Activated naive CD4-positive, alpha-beta T cell treated with anti-CD3 and anti-CD28 coated beads for 36 hours (primary cell): ENCODE data around the gene OR51E1. TPM values are rescaled to one million over a fixed set of nuclear protein-coding genes. Genes with fewer than 3 reads are reported as not detected.
A peak's percentile ranks its signal among the peaks of the same experiment; 100 is the strongest.

Source experiments
- CTCF ChIA-PET: fragments of 350-600 bp; sonication (Branson Sonifier 250); formaldehyde crosslinking; loops from one replicate; lab custom pipeline; 2021; ENCODE audit warnings: antibody characterized with exemption; lab: Charles Lee
- DNase-seq: peaks from one replicate; pipeline ENCODE4 v3.0.0-alpha.2; 2020
- H3K27ac Mint-ChIP-seq: one replicate; pipeline ENCODE4 v1.8.0; 2021; ENCODE audit warnings: mild to moderate bottlenecking, mixed read lengths
- H3K27me3 Mint-ChIP-seq: one replicate; pipeline ENCODE4 v1.8.0; 2021; ENCODE audit warnings: low read depth, mixed read lengths
- H3K36me3 Mint-ChIP-seq: one replicate; pipeline ENCODE4 v1.8.0; 2021; ENCODE audit warnings: low read depth, mixed read lengths
- H3K4me1 Mint-ChIP-seq: one replicate; pipeline ENCODE4 v1.8.0; 2021; ENCODE audit warnings: low read depth, mixed read lengths
- H3K4me3 Mint-ChIP-seq: one replicate; pipeline ENCODE4 v1.8.0; 2021; ENCODE audit warnings: mild to moderate bottlenecking, moderate library complexity, mixed read lengths
- H3K9me3 Mint-ChIP-seq: one replicate; pipeline ENCODE4 v1.8.0; 2021; ENCODE audit warnings: mixed read lengths
- intact Hi-C: fragments of 100-400 bp; cut with micrococcal nuclease; formaldehyde crosslinking; loops from one replicate; pipeline ENCODE4 v1.15.1; 2023
- total RNA-seq, 2 experiments: library from RNA; stranded (reverse); gene quantifications; one replicate each; pipeline ENCODE4 v1.2.3, GENCODE V29; 2021

OR51E1 gene
- total RNA-seq, 2 experiments from 2014 or later, result not detected

- intact Hi-C loops, result loop anchor here (2.0 kb wide), 3 partner anchors 745 to 1255 kb away; partner anchors contain the start of gene OR52N2
- Mint-ChIP-seq H3K27me3 (peaks cover 5% of the 10 kb centered on the region), H3K36me3 (no peaks in the 10 kb centered on the region), H3K9me3 (no peaks in the 10 kb centered on the region), H3K4me3 (no peak overlapping the region), H3K4me1 (no peaks in the 10 kb centered on the region), H3K27ac (no peak overlapping the region)
- no peak for DNase-seq
- CTCF ChIA-PET, result interaction anchor here (0.5 to 3.1 kb wide), 12 partner anchors 10 to 258 kb away, joined by 3 to 47 read pairs (median 4); no protein-coding TSS in a partner anchor
Measured at GRCh38 chr11:4636136-4636535, 7.6 kb upstream of the OR51E1 start.

GRCh38 chr11:4636962-4637661, 6.7 kb upstream of the OR51E1 start, which contains the start of gene OR51D1:
OR51D1 (plus strand) TSS chr11:4637477; CDS start chr11:4639791, 2,314 bp downstream.
- H3K9me3 Mint-ChIP-seq, result no peaks in the 10 kb centered on the region
- H3K27me3 Mint-ChIP-seq, result peaks cover 2% of the 10 kb centered on the region
- no peak within 1 kb of the TSS for H3K4me3 Mint-ChIP-seq
- CTCF ChIA-PET, result interaction anchor here (0.5 to 3.1 kb wide), 25 partner anchors 8 to 452 kb away, joined by 3 to 47 read pairs (median 3); no protein-coding TSS in a partner anchor
- no peaks in the 10 kb centered on the region for H3K4me1 Mint-ChIP-seq
- intact Hi-C loops, result loop anchor here (1.0 to 2.0 kb wide), 7 partner anchors 189 to 1254 kb away; partner anchors contain the start of gene OR52N2
- DNase-seq, result peak; percentile 81
- H3K27ac Mint-ChIP-seq, result no peak within 1 kb of the TSS
- no peaks in the 10 kb centered on the region for H3K36me3 Mint-ChIP-seq

GRCh38 chr11:4637662-4638047, 6.1 kb upstream of the OR51E1 start:
- Mint-ChIP-seq H3K4me1 (no peaks in the 10 kb centered on the region), H3K36me3 (no peaks in the 10 kb centered on the region), H3K9me3 (no peaks in the 10 kb centered on the region), H3K27me3 (peaks cover 2% of the 10 kb centered on the region), H3K27ac (no peak overlapping the region), H3K4me3 (no peak overlapping the region)
- intact Hi-C loops, result loop anchor here (1.0 to 2.0 kb wide), 7 partner anchors 189 to 1253 kb away; partner anchors contain the start of gene OR52N2
- CTCF ChIA-PET, result interaction anchor here (0.6 to 3.1 kb wide), 17 partner anchors 8 to 451 kb away, joined by 3 to 47 read pairs (median 4); no protein-coding TSS in a partner anchor
- DNase-seq, result no peak

DNA sequence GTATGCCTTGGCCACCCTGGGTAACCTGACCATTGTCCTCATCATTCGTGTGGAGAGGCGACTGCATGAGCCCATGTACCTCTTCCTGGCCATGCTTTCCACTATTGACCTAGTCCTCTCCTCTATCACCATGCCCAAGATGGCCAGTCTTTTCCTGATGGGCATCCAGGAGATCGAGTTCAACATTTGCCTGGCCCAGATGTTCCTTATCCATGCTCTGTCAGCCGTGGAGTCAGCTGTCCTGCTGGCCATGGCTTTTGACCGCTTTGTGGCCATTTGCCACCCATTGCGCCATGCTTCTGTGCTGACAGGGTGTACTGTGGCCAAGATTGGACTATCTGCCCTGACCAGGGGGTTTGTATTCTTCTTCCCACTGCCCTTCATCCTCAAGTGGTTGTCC, 3.9 kb upstream of the OR51E1 start:
- Mint-ChIP-seq H3K27me3 (peaks cover 5% of the 10 kb centered on the region), H3K4me1 (no peaks in the 10 kb centered on the region), H3K9me3 (no peaks in the 10 kb centered on the region), H3K27ac (no peak overlapping the region), H3K36me3 (no peaks in the 10 kb centered on the region), H3K4me3 (no peak overlapping the region)
- intact Hi-C loops, result no loop called here
- DNase-seq, result no peak
- CTCF ChIA-PET, result no interaction called here

GRCh38 chr11:4641501-4641900, 2.3 kb upstream of the OR51E1 start:
- Mint-ChIP-seq H3K36me3 (no peaks in the 10 kb centered on the region), H3K27me3 (peaks cover 5% of the 10 kb centered on the region), H3K9me3 (no peaks in the 10 kb centered on the region), H3K27ac (no peak overlapping the region), H3K4me3 (no peak overlapping the region), H3K4me1 (no peaks in the 10 kb centered on the region)
- no peak for DNase-seq
- CTCF ChIA-PET, result no interaction called here
- intact Hi-C loops, result no loop called here

DNA sequence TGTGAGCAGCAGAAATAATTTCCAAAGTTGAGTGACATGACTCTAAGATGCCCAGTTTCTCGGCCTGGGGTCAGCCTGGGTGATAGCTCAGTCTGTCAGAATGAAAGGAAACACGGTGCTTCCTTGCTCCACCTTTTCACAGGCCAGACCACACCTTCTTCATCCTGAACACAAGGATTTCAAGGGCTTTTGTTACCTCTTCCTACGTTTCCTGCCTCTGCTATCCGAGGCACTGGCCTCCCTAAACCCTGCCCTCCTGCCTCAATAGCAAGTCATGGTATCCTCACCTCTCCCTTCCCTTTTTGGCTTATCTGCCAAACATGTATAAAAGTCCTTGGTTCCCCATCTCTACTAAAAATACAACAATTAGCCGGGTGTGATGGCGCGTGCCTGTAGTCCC, 1.7 kb upstream of the OR51E1 start:
- Mint-ChIP-seq H3K36me3 (no peaks in the 10 kb centered on the region), H3K4me1 (no peaks in the 10 kb centered on the region), H3K4me3 (no peak overlapping the region), H3K27ac (no peak overlapping the region), H3K9me3 (no peaks in the 10 kb centered on the region), H3K27me3 (peaks cover 5% of the 10 kb centered on the region)
- no peak for DNase-seq
- CTCF ChIA-PET, result no interaction called here
- intact Hi-C loops, result no loop called here

- H3K36me3 Mint-ChIP-seq, result no peaks in the 10 kb centered on the region
- H3K9me3 Mint-ChIP-seq, result no peaks in the 10 kb centered on the region
- CTCF ChIA-PET, result no interaction called here
- no peaks in the 10 kb centered on the region for H3K4me1 Mint-ChIP-seq
- intact Hi-C loops, result no loop called here
- no peak overlapping the region for H3K4me3 Mint-ChIP-seq
- H3K27ac Mint-ChIP-seq, result no peak overlapping the region
- H3K27me3 Mint-ChIP-seq, result peaks cover 5% of the 10 kb centered on the region
- DNase-seq, result no peak
Measured at GRCh38 chr11:4643076-4643475, 706 bp upstream of the OR51E1 start.

GRCh38 chr11:4644233-4644632, 451 bp downstream of the OR51E1 start:
- intact Hi-C loops, result no loop called here
- Mint-ChIP-seq H3K4me1 (no peaks in the 10 kb centered on the region), H3K27me3 (peaks cover 5% of the 10 kb centered on the region), H3K9me3 (no peaks in the 10 kb centered on the region), H3K27ac (no peak overlapping the region), H3K36me3 (no peaks in the 10 kb centered on the region), H3K4me3 (no peak overlapping the region)
- CTCF ChIA-PET, result no interaction called here
- no peak for DNase-seq

- Mint-ChIP-seq H3K36me3 (no peaks in the 10 kb centered on the region), H3K27ac (no peak overlapping the region), H3K4me3 (no peak overlapping the region), H3K4me1 (no peaks in the 10 kb centered on the region), H3K9me3 (no peaks in the 10 kb centered on the region), H3K27me3 (peaks cover 7% of the 10 kb centered on the region)
- DNase-seq, result no peak
- intact Hi-C loops, result no loop called here
- CTCF ChIA-PET, result interaction anchor here (1.2 kb wide), 1 partner anchor 9 kb away, joined by 5 read pairs; the partner anchor contains the start of gene OR51D1
Measured at GRCh38 chr11:4645974-4646373, 2.2 kb downstream of the OR51E1 start.

DNA sequence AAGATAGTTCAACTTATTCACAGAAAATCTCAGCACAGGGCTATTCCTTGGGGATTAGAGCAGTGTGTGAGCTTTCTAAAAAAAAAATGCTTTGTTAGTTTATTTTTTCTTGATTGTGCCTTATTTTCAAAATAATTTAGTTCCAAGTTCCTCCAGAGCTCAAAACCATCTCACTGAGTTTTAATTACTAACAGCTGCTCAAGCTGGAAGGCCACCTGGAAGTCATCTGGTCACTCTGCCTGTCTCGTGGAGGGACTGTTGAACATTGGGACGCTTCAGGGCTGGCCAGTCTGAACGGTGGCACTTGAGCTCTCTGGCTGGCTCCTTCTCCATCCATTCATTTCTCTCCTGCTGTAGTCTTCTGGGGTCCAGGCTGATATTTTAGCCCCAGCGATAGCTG, 4.0 kb downstream of the OR51E1 start:
- Mint-ChIP-seq H3K4me1 (no peaks in the 10 kb centered on the region), H3K9me3 (no peaks in the 10 kb centered on the region), H3K4me3 (no peak overlapping the region), H3K36me3 (no peaks in the 10 kb centered on the region), H3K27ac (no peak overlapping the region), H3K27me3 (peaks cover 5% of the 10 kb centered on the region)
- no peak for DNase-seq
- CTCF ChIA-PET, result interaction anchor here (0.7 to 1.8 kb wide), 2 partner anchors 11 to 21 kb away, joined by 4 to 10 read pairs; partner anchors contain the start of gene OR51D1
- intact Hi-C loops, result no loop called here

DNA sequence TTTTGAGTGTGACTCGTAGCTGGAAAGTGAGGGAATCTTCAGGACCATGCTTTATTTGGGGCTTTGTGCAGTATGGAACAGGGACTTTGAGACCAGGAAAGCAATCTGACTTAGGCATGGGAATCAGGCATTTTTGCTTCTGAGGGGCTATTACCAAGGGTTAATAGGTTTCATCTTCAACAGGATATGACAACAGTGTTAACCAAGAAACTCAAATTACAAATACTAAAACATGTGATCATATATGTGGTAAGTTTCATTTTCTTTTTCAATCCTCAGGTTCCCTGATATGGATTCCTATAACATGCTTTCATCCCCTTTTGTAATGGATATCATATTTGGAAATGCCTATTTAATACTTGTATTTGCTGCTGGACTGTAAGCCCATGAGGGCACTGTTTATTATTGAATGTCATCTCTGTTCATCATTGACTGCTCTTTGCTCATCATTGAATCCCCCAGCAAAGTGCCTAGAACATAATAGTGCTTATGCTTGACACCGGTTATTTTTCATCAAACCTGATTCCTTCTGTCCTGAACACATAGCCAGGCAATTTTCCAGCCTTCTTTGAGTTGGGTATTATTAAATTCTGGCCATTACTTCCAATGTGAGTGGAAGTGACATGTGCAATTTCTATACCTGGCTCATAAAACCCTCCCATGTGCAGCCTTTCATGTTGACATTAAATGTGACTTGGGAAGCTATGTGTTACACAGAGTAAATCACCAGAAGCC, 11.0 kb downstream of the OR51E1 start:
- peaks cover 7% of the 10 kb centered on the region for H3K27me3 Mint-ChIP-seq
- H3K36me3 Mint-ChIP-seq, result no peaks in the 10 kb centered on the region
- H3K9me3 Mint-ChIP-seq, result no peaks in the 10 kb centered on the region
- no peaks in the 10 kb centered on the region for H3K4me1 Mint-ChIP-seq
- CTCF ChIA-PET, result no interaction called here
- intact Hi-C loops, result no loop called here
- no peak for DNase-seq
- H3K4me3 Mint-ChIP-seq, result no peak overlapping the region
- no peak overlapping the region for H3K27ac Mint-ChIP-seq

GRCh38 chr11:4658629-4659445, 15.1 kb downstream of the OR51E1 start:
- CTCF ChIA-PET, result no interaction called here
- Mint-ChIP-seq H3K36me3 (no peaks in the 10 kb centered on the region), H3K4me1 (no peaks in the 10 kb centered on the region), H3K27me3 (peaks cover 4% of the 10 kb centered on the region), H3K9me3 (no peaks in the 10 kb centered on the region), H3K27ac (no peak overlapping the region), H3K4me3 (no peak overlapping the region)
- DNase-seq, result no peak
- intact Hi-C loops, result no loop called here
